ENCODE results near the gene ENGASE. TPM values are rescaled to one million over a fixed set of nuclear protein-coding genes. Genes with fewer than 3 reads are reported as not detected.

Gene ENGASE
- total RNA-seq, 1 donor from 2014 or later = 51.4 TPM

- no peaks in the 10 kb centered on the region for H3K36me3 Mint-ChIP-seq (ENCODE audit: low read depth)
- H3K4me1 Mint-ChIP-seq (ENCODE audit: low read depth) = no peaks in the 10 kb centered on the region
- intact Hi-C loops (cut with micrococcal nuclease) = no loop called here
- H3K4me3 Mint-ChIP-seq (ENCODE audit: low read depth) = no peak overlapping the region
- DNase-seq (ENCODE audit: low spot score) = no peak
- H3K27ac Mint-ChIP-seq = no peak overlapping the region
- no peaks in the 10 kb centered on the region for H3K27me3 Mint-ChIP-seq (ENCODE audit: low read depth)
- H3K9me3 Mint-ChIP-seq = no peaks in the 10 kb centered on the region
Observed at GRCh38 chr17:79131274-79131635, 56.6 kb downstream of the ENGASE start.

GRCh38 chr17:79131701-79132100 lies 57.1 kb downstream of the ENGASE start:
- Mint-ChIP-seq H3K4me3 (ENCODE audit: low read depth) (no peak overlapping the region), H3K27me3 (ENCODE audit: low read depth) (no peaks in the 10 kb centered on the region), H3K27ac (no peak overlapping the region), H3K9me3 (no peaks in the 10 kb centered on the region), H3K36me3 (ENCODE audit: low read depth) (no peaks in the 10 kb centered on the region), H3K4me1 (ENCODE audit: low read depth) (no peaks in the 10 kb centered on the region)
- DNase-seq (ENCODE audit: low spot score) = no peak
- intact Hi-C loops (cut with micrococcal nuclease) = no loop called here

- Mint-ChIP-seq H3K36me3 (ENCODE audit: low read depth) (no peaks in the 10 kb centered on the region), H3K27ac (no peak overlapping the region), H3K27me3 (ENCODE audit: low read depth) (no peaks in the 10 kb centered on the region), H3K4me3 (ENCODE audit: low read depth) (no peak overlapping the region), H3K9me3 (no peaks in the 10 kb centered on the region), H3K4me1 (ENCODE audit: low read depth) (no peaks in the 10 kb centered on the region)
- no peak for DNase-seq (ENCODE audit: low spot score)
- intact Hi-C loops (cut with micrococcal nuclease) = no loop called here
Observed at GRCh38 chr17:79132271-79133064, 57.8 kb downstream of the ENGASE start.

GRCh38 chr17:79133214-79133613 lies 58.6 kb downstream of the ENGASE start:
- intact Hi-C loops (cut with micrococcal nuclease) = no loop called here
- no peaks in the 10 kb centered on the region for H3K36me3 Mint-ChIP-seq (ENCODE audit: low read depth)
- no peaks in the 10 kb centered on the region for H3K27me3 Mint-ChIP-seq (ENCODE audit: low read depth)
- DNase-seq (ENCODE audit: low spot score) = no peak
- H3K4me3 Mint-ChIP-seq (ENCODE audit: low read depth) = no peak overlapping the region
- no peaks in the 10 kb centered on the region for H3K9me3 Mint-ChIP-seq
- no peaks in the 10 kb centered on the region for H3K4me1 Mint-ChIP-seq (ENCODE audit: low read depth)
- H3K27ac Mint-ChIP-seq = no peak overlapping the region

GRCh38 chr17:79133985-79134384 lies 59.4 kb downstream of the ENGASE start:
- H3K9me3 Mint-ChIP-seq = peaks cover 8% of the 10 kb centered on the region

GRCh38 chr17:79135011-79135410 lies 60.4 kb downstream of the ENGASE start:
- H3K27ac Mint-ChIP-seq = no peak overlapping the region
- no peak for DNase-seq (ENCODE audit: low spot score)
- no peaks in the 10 kb centered on the region for H3K4me1 Mint-ChIP-seq (ENCODE audit: low read depth)
- intact Hi-C loops (cut with micrococcal nuclease) = no loop called here
- no peaks in the 10 kb centered on the region for H3K27me3 Mint-ChIP-seq (ENCODE audit: low read depth)
- H3K36me3 Mint-ChIP-seq (ENCODE audit: low read depth) = no peaks in the 10 kb centered on the region
- peaks cover 9% of the 10 kb centered on the region for H3K9me3 Mint-ChIP-seq
- H3K4me3 Mint-ChIP-seq (ENCODE audit: low read depth) = no peak overlapping the region

More at GRCh38 chr17:79133985-79134384, 59.4 kb downstream of the ENGASE start:
- Mint-ChIP-seq H3K27me3 (ENCODE audit: low read depth) (no peaks in the 10 kb centered on the region), H3K27ac (no peak overlapping the region), H3K36me3 (ENCODE audit: low read depth) (no peaks in the 10 kb centered on the region), H3K4me3 (ENCODE audit: low read depth) (no peak overlapping the region), H3K4me1 (ENCODE audit: low read depth) (no peaks in the 10 kb centered on the region)
- intact Hi-C loops (cut with micrococcal nuclease) = no loop called here
- no peak for DNase-seq (ENCODE audit: low spot score)

GRCh38 chr17:79135628-79136405 lies 61.2 kb downstream of the ENGASE start:
- no peak overlapping the region for H3K4me3 Mint-ChIP-seq (ENCODE audit: low read depth)
- H3K4me1 Mint-ChIP-seq (ENCODE audit: low read depth) = no peaks in the 10 kb centered on the region
- H3K27me3 Mint-ChIP-seq (ENCODE audit: low read depth) = no peaks in the 10 kb centered on the region
- H3K36me3 Mint-ChIP-seq (ENCODE audit: low read depth) = no peaks in the 10 kb centered on the region
- H3K9me3 Mint-ChIP-seq = peaks cover 9% of the 10 kb centered on the region
- intact Hi-C loops (cut with micrococcal nuclease) = no loop called here
- no peak overlapping the region for H3K27ac Mint-ChIP-seq
- DNase-seq (ENCODE audit: low spot score) = no peak

Other genes starting within 250 kb of the ENGASE start
- gene USP36, start 234.0 kb upstream of the ENGASE start, total RNA-seq = 103 and 105 TPM in 2 replicates
- not detected in 2 replicates for gene CEP295NL, start 171.6 kb upstream of the ENGASE start, total RNA-seq
- gene TIMP2, start 149.4 kb upstream of the ENGASE start, total RNA-seq = 0.71 and 0.84 TPM in 2 replicates
- gene LGALS3BP, start 94.9 kb upstream of the ENGASE start, total RNA-seq = 57.5 and 59.3 TPM in 2 replicates
- gene CANT1, start 65.1 kb upstream of the ENGASE start, total RNA-seq = 55.8 and 71.8 TPM in 2 replicates
- not detected in 2 replicates for gene C1QTNF1, start 50.7 kb upstream of the ENGASE start, total RNA-seq